ENCODE measurements around the gene FRY.

DNA sequence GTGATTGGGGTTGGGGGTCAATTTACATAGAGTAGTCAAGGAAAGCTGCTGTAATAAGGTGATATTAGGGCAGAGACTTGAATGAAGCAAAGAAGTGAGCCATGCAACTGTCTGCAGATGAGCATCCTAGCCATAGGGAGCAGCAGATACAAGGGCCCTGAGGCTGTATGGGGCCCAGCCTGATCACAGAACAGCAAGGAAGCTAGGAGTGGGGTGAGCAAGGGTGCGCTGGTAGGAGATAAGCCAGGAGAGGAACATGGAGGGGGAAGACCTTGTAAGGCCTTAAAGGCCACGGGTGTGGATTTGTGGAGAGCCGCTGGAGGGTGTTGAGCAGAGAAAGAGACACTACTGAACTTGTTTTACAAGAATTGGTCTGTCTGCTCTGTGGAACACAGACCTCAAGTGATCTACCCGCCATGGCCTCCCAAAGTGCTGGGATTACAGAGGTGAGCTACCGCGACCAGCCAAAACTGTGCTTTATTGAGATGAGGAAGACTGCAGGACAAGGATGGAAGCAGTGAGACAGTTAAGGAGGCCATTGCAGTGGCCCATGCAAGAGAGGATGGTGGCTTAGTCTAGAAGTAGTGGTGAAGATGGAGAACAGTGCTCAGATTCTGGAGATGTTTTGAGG lies 190.6 kb downstream of the FRY start:
- TF ChIP-seq, protein P1, sequence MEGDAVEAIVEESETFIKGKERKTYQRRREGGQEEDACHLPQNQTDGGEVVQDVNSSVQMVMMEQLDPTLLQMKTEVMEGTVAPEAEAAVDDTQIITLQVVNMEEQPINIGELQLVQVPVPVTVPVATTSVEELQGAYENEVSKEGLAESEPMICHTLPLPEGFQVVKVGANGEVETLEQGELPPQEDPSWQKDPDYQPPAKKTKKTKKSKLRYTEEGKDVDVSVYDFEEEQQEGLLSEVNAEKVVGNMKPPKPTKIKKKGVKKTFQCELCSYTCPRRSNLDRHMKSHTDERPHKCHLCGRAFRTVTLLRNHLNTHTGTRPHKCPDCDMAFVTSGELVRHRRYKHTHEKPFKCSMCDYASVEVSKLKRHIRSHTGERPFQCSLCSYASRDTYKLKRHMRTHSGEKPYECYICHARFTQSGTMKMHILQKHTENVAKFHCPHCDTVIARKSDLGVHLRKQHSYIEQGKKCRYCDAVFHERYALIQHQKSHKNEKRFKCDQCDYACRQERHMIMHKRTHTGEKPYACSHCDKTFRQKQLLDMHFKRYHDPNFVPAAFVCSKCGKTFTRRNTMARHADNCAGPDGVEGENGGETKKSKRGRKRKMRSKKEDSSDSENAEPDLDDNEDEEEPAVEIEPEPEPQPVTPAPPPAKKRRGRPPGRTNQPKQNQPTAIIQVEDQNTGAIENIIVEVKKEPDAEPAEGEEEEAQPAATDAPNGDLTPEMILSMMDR (IDR thresholded peaks at IDR 0.05; ENCODE audit: insufficient read depth, low read length) = no peak
- TF ChIP-seq, protein P2, sequence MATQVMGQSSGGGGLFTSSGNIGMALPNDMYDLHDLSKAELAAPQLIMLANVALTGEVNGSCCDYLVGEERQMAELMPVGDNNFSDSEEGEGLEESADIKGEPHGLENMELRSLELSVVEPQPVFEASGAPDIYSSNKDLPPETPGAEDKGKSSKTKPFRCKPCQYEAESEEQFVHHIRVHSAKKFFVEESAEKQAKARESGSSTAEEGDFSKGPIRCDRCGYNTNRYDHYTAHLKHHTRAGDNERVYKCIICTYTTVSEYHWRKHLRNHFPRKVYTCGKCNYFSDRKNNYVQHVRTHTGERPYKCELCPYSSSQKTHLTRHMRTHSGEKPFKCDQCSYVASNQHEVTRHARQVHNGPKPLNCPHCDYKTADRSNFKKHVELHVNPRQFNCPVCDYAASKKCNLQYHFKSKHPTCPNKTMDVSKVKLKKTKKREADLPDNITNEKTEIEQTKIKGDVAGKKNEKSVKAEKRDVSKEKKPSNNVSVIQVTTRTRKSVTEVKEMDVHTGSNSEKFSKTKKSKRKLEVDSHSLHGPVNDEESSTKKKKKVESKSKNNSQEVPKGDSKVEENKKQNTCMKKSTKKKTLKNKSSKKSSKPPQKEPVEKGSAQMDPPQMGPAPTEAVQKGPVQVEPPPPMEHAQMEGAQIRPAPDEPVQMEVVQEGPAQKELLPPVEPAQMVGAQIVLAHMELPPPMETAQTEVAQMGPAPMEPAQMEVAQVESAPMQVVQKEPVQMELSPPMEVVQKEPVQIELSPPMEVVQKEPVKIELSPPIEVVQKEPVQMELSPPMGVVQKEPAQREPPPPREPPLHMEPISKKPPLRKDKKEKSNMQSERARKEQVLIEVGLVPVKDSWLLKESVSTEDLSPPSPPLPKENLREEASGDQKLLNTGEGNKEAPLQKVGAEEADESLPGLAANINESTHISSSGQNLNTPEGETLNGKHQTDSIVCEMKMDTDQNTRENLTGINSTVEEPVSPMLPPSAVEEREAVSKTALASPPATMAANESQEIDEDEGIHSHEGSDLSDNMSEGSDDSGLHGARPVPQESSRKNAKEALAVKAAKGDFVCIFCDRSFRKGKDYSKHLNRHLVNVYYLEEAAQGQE (IDR thresholded peaks at IDR 0.05; ENCODE audit: insufficient replicate concordance, low read depth) = no peak

Data from HL-60 (cell line).